NCI-H187 (cell line): ENCODE results near the gene FBLIM1.

ENCODE experiments used
- DNase-seq, 2 experiments: peaks; one replicate each; lab custom pipeline; 2025; lab: John Stamatoyannopoulos, UW

FBLIM1 gene

GRCh38 chr1:15731735-15732685 is 26.6 kb upstream of the FBLIM1 start:
- no peak for DNase-seq

- DNase-seq = no peak
These were observed 25.9 kb upstream of the FBLIM1 start for GRCh38 chr1:15732686-15733081.

- DNase-seq = no peak
These were observed 25.3 kb upstream of the FBLIM1 start for GRCh38 chr1:15733218-15733725.

GRCh38 chr1:15733726-15734226 is 24.8 kb upstream of the FBLIM1 start:
- no peak for DNase-seq

- no peak for DNase-seq
These were observed 24.3 kb upstream of the FBLIM1 start for GRCh38 chr1:15734296-15734695.

GRCh38 chr1:15734901-15735300 is 23.7 kb upstream of the FBLIM1 start:
- DNase-seq = no peak

- DNase-seq = no peak
These were observed 23.1 kb upstream of the FBLIM1 start for GRCh38 chr1:15735304-15736037.

GRCh38 chr1:15736038-15736891 is 22.3 kb upstream of the FBLIM1 start, which contains the start of gene SLC25A34:
Gene SLC25A34 (plus strand): TSS chr1:15736258. CDS start chr1:15736486, 228 bp downstream.
- DNase-seq = peak in 1 of 2 experiments; percentile 37

GRCh38 chr1:15736892-15737261 is 21.7 kb upstream of the FBLIM1 start:
- DNase-seq = no peak

GRCh38 chr1:15737324-15738319 is 21.0 kb upstream of the FBLIM1 start:
- no peak for DNase-seq

- no peak for DNase-seq
These were observed 20.0 kb upstream of the FBLIM1 start for GRCh38 chr1:15738416-15739113.

GRCh38 chr1:15739259-15739658 is 19.3 kb upstream of the FBLIM1 start:
- DNase-seq = no peak

GRCh38 chr1:15739745-15740144 is 18.9 kb upstream of the FBLIM1 start:
- DNase-seq = no peak

- peak; percentile 31 to 53 for DNase-seq
These were observed 17.4 kb upstream of the FBLIM1 start for GRCh38 chr1:15740924-15741850.

- DNase-seq = no peak
These were observed 16.2 kb upstream of the FBLIM1 start, which contains the start of gene TMEM82 for GRCh38 chr1:15742339-15742801. Gene TMEM82 (plus strand): TSS chr1:15742499. CDS start chr1:15742560, 61 bp downstream.

- DNase-seq = no peak
These were observed 14.4 kb upstream of the FBLIM1 start for GRCh38 chr1:15744122-15744679.

GRCh38 chr1:15747378-15747777 is 11.2 kb upstream of the FBLIM1 start:
- no peak for DNase-seq

- DNase-seq = no peak
These were observed 10.3 kb upstream of the FBLIM1 start for GRCh38 chr1:15748264-15748663.
